Fibroblast of pulmonary artery (primary cell): ENCODE results near the gene ARAF.

ENCODE experiments used
- DNase-seq: peaks from one replicate; pipeline ENCODE4 v3.0.0-alpha.2; 2010; ENCODE audit warnings: low read depth
- H3K4me3 ChIP-seq: replicated peaks from 2 replicates; pipeline ENCODE4 v1.5.1; 2011; ENCODE audit warnings: low read depth, mild to moderate bottlenecking, control low read depth, low read length, moderate library complexity
- CTCF ChIP-seq: IDR thresholded peaks from 2 replicates; pipeline ENCODE4 v1.5.1; 2011; ENCODE audit warnings: mild to moderate bottlenecking, control low read depth, low read length, inconsistent platforms; ENCODE audit errors: missing control alignments

Gene ARAF

DNA sequence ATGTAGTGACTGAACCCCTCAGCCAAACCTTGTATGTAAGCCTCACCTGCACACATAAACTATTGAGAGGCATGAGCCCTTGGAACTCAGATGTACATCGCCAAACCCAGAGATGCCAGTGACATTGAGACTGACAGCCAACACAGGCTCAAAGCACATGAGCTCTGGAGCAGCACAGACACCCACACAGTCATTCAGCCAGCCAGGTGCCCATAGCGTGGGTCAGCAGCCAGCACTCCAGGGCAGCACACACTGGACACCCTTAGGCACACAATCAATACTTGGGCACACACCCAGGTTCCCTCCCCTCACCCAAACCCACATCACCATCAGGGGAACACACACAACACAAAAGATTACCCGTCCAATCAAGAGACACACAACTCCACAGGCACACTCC is 16.9 kb downstream of the ARAF start:
- H3K4me3 ChIP-seq = no peak overlapping the region
- no peak for TF ChIP-seq CTCF
- no peak for DNase-seq

- TF ChIP-seq CTCF = no peak
- H3K4me3 ChIP-seq = no peak overlapping the region
- no peak for DNase-seq
Observed at GRCh38 chrX:47578692-47579091, 17.7 kb downstream of the ARAF start.

- no peak for TF ChIP-seq CTCF
- H3K4me3 ChIP-seq = no peak overlapping the region
- peak; percentile 83 for DNase-seq
Observed at GRCh38 chrX:47579537-47579936, 18.5 kb downstream of the ARAF start.

GRCh38 chrX:47581731-47582647 is 21.0 kb downstream of the ARAF start, which contains the start of gene TIMP1:
Gene TIMP1 (plus strand): TSS chrX:47582436. CDS start chrX:47583416, 980 bp downstream.
- peak within 1 kb of the TSS; percentile 77 for H3K4me3 ChIP-seq
- peak; percentile 95 for DNase-seq
- no peak for TF ChIP-seq CTCF

DNA sequence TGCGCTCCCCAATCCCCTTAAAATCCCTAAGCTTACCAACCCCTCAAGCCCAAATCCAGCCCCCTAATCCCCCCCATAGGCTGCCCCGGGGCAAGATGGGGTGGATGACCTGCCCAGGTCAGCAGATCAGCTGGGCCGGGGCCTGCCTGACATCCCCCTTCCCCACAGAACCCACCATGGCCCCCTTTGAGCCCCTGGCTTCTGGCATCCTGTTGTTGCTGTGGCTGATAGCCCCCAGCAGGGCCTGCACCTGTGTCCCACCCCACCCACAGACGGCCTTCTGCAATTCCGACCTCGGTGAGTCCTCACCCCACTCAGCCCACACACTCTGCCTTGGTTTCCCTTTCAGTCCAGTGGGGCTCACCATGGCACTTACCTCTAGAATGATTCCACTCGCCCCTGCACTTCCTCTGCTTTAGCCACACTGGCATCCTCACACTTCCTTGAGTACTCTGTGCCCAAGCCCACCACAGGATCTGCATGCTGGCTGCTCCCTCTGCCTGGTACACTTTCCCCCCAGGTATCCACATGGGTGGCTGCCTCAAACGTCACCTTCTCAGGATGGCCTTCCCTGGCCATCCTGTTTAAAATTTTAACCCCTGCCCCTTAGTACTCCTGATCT is 22.3 kb downstream of the ARAF start:
- DNase-seq = no peak
- H3K4me3 ChIP-seq = peak overlapping the region; percentile 77
- no peak for TF ChIP-seq CTCF

DNA sequence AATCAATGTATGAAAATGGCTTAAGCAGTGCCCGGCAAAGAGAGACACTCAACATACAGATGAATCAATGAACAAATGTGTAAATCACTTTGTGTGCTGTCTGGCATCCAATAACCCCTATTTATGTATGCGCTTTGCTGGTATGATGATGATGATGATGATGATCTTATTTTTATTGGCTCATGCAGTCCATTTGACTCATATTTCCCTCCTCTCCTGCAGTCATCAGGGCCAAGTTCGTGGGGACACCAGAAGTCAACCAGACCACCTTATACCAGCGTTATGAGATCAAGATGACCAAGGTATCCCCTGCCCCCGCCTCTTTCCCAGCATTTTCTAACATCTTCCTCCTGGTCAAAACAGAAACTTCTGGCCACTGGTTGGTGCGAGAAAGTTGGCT is 23.7 kb downstream of the ARAF start:
- TF ChIP-seq CTCF = no peak
- H3K4me3 ChIP-seq = peak overlapping the region; percentile 77
- peak; percentile 37 for DNase-seq

- peak overlapping the region; percentile 77 for H3K4me3 ChIP-seq
- no peak for TF ChIP-seq CTCF
- DNase-seq = peak; percentile 44
Observed at GRCh38 chrX:47585273-47585672, 24.3 kb downstream of the ARAF start.
